A549 (cell line): ENCODE measurements around the gene ZNF600. TPM values are rescaled to one million over a fixed set of nuclear protein-coding genes. Genes with fewer than 3 reads are reported as not detected.

Experiments
- ATAC-seq, 2 experiments: fragments of 200-7000 bp in 1 of 2; fragments of >200 bp in 1 of 2; cut with Nextera tagmentation in 1 of 2; cut with Tn5 transposase in 1 of 2; 3 replicates each; pipeline versions ENCODE4 v1.8.0 to v1.9.1; 2018 to 2020; ENCODE audit warnings: mild to moderate bottlenecking in 1 of 2, moderate library complexity in 1 of 2
- CTCF ChIA-PET: fragments of 300-600 bp; sonication (Branson Sonifier 250); formaldehyde crosslinking; extraction: SDS; loops from one replicate; lab custom pipeline; 2021; ENCODE audit warnings: antibody characterized with exemption, inconsistent platforms; lab: Yijun Ruan, JAX
- POLR2A ChIA-PET: fragments of 350-600 bp; formaldehyde crosslinking; extraction: SDS; loops from one replicate; lab custom pipeline; 2021; ENCODE audit warnings: antibody characterized with exemption, inconsistent platforms; lab: Yijun Ruan, JAX
- DNase-seq, 2 experiments: peaks; one replicate each; pipeline versions ENCODE4 v3.0.0 to v3.0.0-alpha.2; 2011 to 2016; ENCODE audit warnings: low read depth in 1 of 2, low spot score in 1 of 2
- FAIRE-seq: peaks from 2 replicates; lab custom pipeline; 2011; peaks lifted over from hg19 to GRCh38; lab: Jason Lieb, UNC
- H3K27ac ChIP-seq, 2 experiments: fragments of >200 bp; sonication (Bioruptor Twin); formaldehyde crosslinking; 3 replicates each; pipeline ENCODE4 v1.5.1; 2016 to 2017
- H3K4me1 ChIP-seq: fragments of >200 bp; sonication (Bioruptor Twin); formaldehyde crosslinking; 3 replicates; pipeline ENCODE4 v1.6.1; 2016
- H3K4me2 ChIP-seq: fragments of >200 bp; sonication (Bioruptor Twin); formaldehyde crosslinking; 3 replicates; pipeline ENCODE4 v1.6.1; 2016
- H3K4me3 ChIP-seq: fragments of >200 bp; sonication (Bioruptor Twin); formaldehyde crosslinking; 3 replicates; pipeline ENCODE4 v1.5.1; 2016
- H3K9me3 ChIP-seq: fragments of >200 bp; sonication (Bioruptor Twin); formaldehyde crosslinking; 3 replicates; pipeline ENCODE4 v1.6.1; 2016
- BHLHE40 ChIP-seq: IDR thresholded peaks from 2 replicates; pipeline ENCODE4 v1.6.1; 2012; ENCODE audit warnings: low read depth, low read length, inconsistent platforms
- CBX8 ChIP-seq: fragments of 200-600 bp; sonication (generic); IDR thresholded peaks from 2 replicates; pipeline ENCODE4 v1.6.1; 2016
- CEBPB ChIP-seq, 2 experiments: fragments of >200 bp in 1 of 2; sonication (Bioruptor Twin) in 1 of 2; formaldehyde crosslinking in 1 of 2; IDR thresholded peaks; 2 replicates each; pipeline ENCODE4 v1.6.1; 2012 to 2016
- EHF ChIP-seq: fragments of 250-450 bp; sonication (Bioruptor Pico); IDR thresholded peaks from 2 replicates; pipeline ENCODE4 v1.5.0; 2020; ENCODE audit warnings: mild to moderate bottlenecking
- EHMT2 ChIP-seq: fragments of 200-600 bp; sonication (generic); IDR thresholded peaks from 2 replicates; pipeline ENCODE4 v1.6.1; 2016; ENCODE audit warnings: antibody characterized with exemption, low read depth, mild to moderate bottlenecking, moderate library complexity
- ELK1 ChIP-seq: fragments of 150-350 bp; IDR thresholded peaks from 2 replicates; pipeline ENCODE4 v1.6.1; 2014; ENCODE audit warnings: low read depth, mild to moderate bottlenecking, low read length
- FOSB ChIP-seq: fragments of 250-450 bp; sonication (Bioruptor Pico); IDR thresholded peaks from 2 replicates; pipeline ENCODE4 v1.5.0; 2020; ENCODE audit warnings: mild to moderate bottlenecking, moderate library complexity
- GATA3 ChIP-seq: IDR thresholded peaks from 2 replicates; pipeline ENCODE4 v1.6.1; 2012; ENCODE audit warnings: borderline replicate concordance
- HEYL ChIP-seq: fragments of 250-450 bp; sonication (Bioruptor Pico); IDR thresholded peaks from 2 replicates; pipeline ENCODE4 v1.8.0; 2021; ENCODE audit warnings: mild to moderate bottlenecking, moderate library complexity
- HMGXB4 ChIP-seq: fragments of 250-450 bp; sonication (Bioruptor Pico); IDR thresholded peaks from 2 replicates; pipeline ENCODE4 v1.5.0; 2021; ENCODE audit warnings: mild to moderate bottlenecking, moderate library complexity, borderline replicate concordance
- JUN ChIP-seq, 2 experiments: fragments of >200 bp; sonication (Bioruptor Twin); formaldehyde crosslinking; IDR thresholded peaks; 2 replicates in 1 of 2; 3 replicates in 1 of 2; pipeline ENCODE4 v1.6.1; 2016 to 2017
- JUNB ChIP-seq: fragments of >200 bp; sonication (Bioruptor Twin); formaldehyde crosslinking; IDR thresholded peaks from 2 replicates; pipeline ENCODE4 v1.6.1; 2016
- KDM1A ChIP-seq: fragments of 200-600 bp; sonication (generic); IDR thresholded peaks from 2 replicates; pipeline ENCODE4 v1.6.1; 2016; ENCODE audit warnings: low read depth, mild to moderate bottlenecking
- KDM5A ChIP-seq: fragments of 200-600 bp; sonication (generic); IDR thresholded peaks from 2 replicates; pipeline ENCODE4 v1.6.1; 2016; ENCODE audit warnings: antibody characterized with exemption, mild to moderate bottlenecking
- MAFK ChIP-seq: fragments of 450-650 bp; IDR thresholded peaks from 2 replicates; pipeline ENCODE4 v1.6.1; 2014; ENCODE audit not compliant: partially characterized antibody
- MAX ChIP-seq: IDR thresholded peaks from 2 replicates; pipeline ENCODE4 v1.6.1; 2012
- NPAS2 ChIP-seq: fragments of 250-450 bp; sonication (Bioruptor Pico); IDR thresholded peaks from 2 replicates; pipeline ENCODE4 v1.8.0; 2022; ENCODE audit warnings: mild to moderate bottlenecking, moderate library complexity, borderline replicate concordance
- NR3C1 ChIP-seq: fragments of >200 bp; sonication (Bioruptor Twin); formaldehyde crosslinking; IDR thresholded peaks from 3 replicates; pipeline ENCODE4 v1.6.1; 2017
- PHF8 ChIP-seq: fragments of 200-600 bp; sonication (generic); IDR thresholded peaks from 2 replicates; pipeline ENCODE4 v1.6.1; 2016; ENCODE audit warnings: low read depth, mild to moderate bottlenecking, antibody characterized with exemption, moderate library complexity, borderline replicate concordance
- POLR2AphosphoS2 ChIP-seq: conservative IDR thresholded peaks from 2 replicates; pipeline ENCODE4 v1.6.1; 2012; ENCODE audit warnings: low read length, improper control_type of control experiment, inconsistent platforms
- SREBF2 ChIP-seq: fragments of 450-650 bp; IDR thresholded peaks from 2 replicates; pipeline ENCODE4 v1.6.1; 2014; ENCODE audit warnings: mild to moderate bottlenecking, moderate library complexity
- ZFP36 ChIP-seq: fragments of 450-650 bp; IDR thresholded peaks from 2 replicates; pipeline ENCODE4 v1.6.1; 2014; ENCODE audit warnings: borderline replicate concordance; ENCODE audit not compliant: partially characterized antibody
- WGBS: methylation state at CpG from one replicate; pipeline ENCODE4 v1.1.6; 2017; ENCODE audit errors: missing lambda C conversion rate; 5-methylcytosine and 5-hydroxymethylcytosine counted together
- polyA plus RNA-seq, 4 experiments: library from polyadenylated mRNA; depleted of rRNA in 3 of 4; stranded (reverse); fragments of >200 nt; fragmentation: RNase III in 1 of 4; extraction: RNeasy Plus Mini Kit Qiagen cat#74134 plus additional on column Dnase treatment in 1 of 4; gene quantifications; 2 replicates in 3 of 4; 3 replicates in 1 of 4; pipeline ENCODE4 v1.2.3, GENCODE V29; 2011 to 2017
- TF ChIP-seq, protein P1 (sequence below): fragments of 200-600 bp; sonication (generic); IDR thresholded peaks from 2 replicates; pipeline ENCODE4 v1.6.1; 2016; ENCODE audit warnings: antibody characterized with exemption, mild to moderate bottlenecking, moderate library complexity
- TF ChIP-seq, protein P2 (sequence below): IDR thresholded peaks from 2 replicates; pipeline ENCODE4 v1.6.1; 2012; ENCODE audit warnings: low read depth, borderline replicate concordance
- TF ChIP-seq, protein P3 (sequence below): fragments of 250-450 bp; sonication (Bioruptor Pico); IDR thresholded peaks from 2 replicates; pipeline ENCODE4 v1.5.0; 2020; ENCODE audit warnings: low read depth, mild to moderate bottlenecking, moderate library complexity
- TF ChIP-seq, protein P4 (sequence below): IDR thresholded peaks from 2 replicates; pipeline ENCODE4 v1.6.1; 2012

The ZNF600 gene
- polyA plus RNA-seq, 2 of the 4 experiments (the other 2 are of a cell fraction), result 0.08 to 0.48 TPM

- no peak overlapping the region for H3K27ac ChIP-seq
- TF ChIP-seq SREBF2 (no peak), CEBPB (IDR thresholded peaks at IDR 0.05) (no peak), GATA3 (no peak), BHLHE40 (no peak), JUNB (no peak), FOSB (CRISPR knock-in tag) (no peak), NPAS2 (CRISPR knock-in tag) (no peak), KDM1A (no peak), HMGXB4 (CRISPR knock-in tag) (no peak), KDM5A (no peak), EHF (CRISPR knock-in tag) (no peak), POLR2AphosphoS2 (no peak), HEYL (CRISPR knock-in tag) (no peak), MAFK (no peak), ELK1 (no peak), NR3C1 (no peak)
- TF ChIP-seq, protein P1, sequence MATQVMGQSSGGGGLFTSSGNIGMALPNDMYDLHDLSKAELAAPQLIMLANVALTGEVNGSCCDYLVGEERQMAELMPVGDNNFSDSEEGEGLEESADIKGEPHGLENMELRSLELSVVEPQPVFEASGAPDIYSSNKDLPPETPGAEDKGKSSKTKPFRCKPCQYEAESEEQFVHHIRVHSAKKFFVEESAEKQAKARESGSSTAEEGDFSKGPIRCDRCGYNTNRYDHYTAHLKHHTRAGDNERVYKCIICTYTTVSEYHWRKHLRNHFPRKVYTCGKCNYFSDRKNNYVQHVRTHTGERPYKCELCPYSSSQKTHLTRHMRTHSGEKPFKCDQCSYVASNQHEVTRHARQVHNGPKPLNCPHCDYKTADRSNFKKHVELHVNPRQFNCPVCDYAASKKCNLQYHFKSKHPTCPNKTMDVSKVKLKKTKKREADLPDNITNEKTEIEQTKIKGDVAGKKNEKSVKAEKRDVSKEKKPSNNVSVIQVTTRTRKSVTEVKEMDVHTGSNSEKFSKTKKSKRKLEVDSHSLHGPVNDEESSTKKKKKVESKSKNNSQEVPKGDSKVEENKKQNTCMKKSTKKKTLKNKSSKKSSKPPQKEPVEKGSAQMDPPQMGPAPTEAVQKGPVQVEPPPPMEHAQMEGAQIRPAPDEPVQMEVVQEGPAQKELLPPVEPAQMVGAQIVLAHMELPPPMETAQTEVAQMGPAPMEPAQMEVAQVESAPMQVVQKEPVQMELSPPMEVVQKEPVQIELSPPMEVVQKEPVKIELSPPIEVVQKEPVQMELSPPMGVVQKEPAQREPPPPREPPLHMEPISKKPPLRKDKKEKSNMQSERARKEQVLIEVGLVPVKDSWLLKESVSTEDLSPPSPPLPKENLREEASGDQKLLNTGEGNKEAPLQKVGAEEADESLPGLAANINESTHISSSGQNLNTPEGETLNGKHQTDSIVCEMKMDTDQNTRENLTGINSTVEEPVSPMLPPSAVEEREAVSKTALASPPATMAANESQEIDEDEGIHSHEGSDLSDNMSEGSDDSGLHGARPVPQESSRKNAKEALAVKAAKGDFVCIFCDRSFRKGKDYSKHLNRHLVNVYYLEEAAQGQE, result no peak
- TF ChIP-seq, protein P2, sequence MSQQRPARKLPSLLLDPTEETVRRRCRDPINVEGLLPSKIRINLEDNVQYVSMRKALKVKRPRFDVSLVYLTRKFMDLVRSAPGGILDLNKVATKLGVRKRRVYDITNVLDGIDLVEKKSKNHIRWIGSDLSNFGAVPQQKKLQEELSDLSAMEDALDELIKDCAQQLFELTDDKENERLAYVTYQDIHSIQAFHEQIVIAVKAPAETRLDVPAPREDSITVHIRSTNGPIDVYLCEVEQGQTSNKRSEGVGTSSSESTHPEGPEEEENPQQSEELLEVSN, result no peak
- TF ChIP-seq, all 56 proteins: peak for 0
- Histone ChIP-seq H3K4me3 (no peak overlapping the region), H3K9me3 (peaks cover 37% of the 10 kb centered on the region), H3K4me1 (no peaks in the 10 kb centered on the region), H3K4me2 (no peak overlapping the region)
- DNase-seq, result no peak
- CTCF ChIA-PET, result no interaction called here
- no peak for FAIRE-seq
- POLR2A ChIA-PET, result no interaction called here
- ATAC-seq, result no peak
- 2% methylated on average over 3 of the region's 3 CpGs for WGBS
Measured at GRCh38 chr19:52742516-52742915, 44.1 kb downstream of the ZNF600 start.

DNA sequence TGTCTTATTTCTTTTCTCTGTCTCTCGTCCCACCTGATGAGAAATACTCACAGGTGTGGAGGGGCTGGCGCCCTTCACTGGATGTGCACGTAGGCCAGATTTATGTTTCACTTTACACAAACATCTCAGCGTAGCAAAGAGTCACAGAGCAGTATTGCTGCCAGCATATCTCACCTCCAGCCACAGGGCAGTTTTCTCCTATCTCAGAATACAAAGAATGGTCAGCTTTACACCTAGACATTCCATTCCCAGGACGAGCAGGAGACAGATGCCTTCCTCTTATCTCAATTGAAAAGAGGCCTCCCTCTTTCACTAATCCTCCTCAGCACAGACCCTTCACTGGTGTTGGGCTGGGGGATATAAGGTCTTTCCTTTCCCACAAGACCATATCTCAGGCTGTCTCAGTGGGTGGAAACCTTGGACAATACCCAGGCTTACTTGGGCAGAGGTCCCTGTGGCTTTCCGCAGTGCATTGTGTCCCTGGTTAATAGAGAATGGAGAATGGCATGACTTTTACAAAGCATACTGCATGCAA is 44.6 kb downstream of the ZNF600 start:
- no peak for FAIRE-seq
- TF ChIP-seq FOSB (CRISPR knock-in tag), result no peak
- TF ChIP-seq, protein P3, sequence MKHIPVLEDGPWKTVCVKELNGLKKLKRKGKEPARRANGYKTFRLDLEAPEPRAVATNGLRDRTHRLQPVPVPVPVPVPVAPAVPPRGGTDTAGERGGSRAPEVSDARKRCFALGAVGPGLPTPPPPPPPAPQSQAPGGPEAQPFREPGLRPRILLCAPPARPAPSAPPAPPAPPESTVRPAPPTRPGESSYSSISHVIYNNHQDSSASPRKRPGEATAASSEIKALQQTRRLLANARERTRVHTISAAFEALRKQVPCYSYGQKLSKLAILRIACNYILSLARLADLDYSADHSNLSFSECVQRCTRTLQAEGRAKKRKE (CRISPR knock-in tag), result no peak
- TF ChIP-seq MAX, result no peak
- TF ChIP-seq CBX8, result no peak
- no peak for TF ChIP-seq ZFP36
- TF ChIP-seq, protein P4, sequence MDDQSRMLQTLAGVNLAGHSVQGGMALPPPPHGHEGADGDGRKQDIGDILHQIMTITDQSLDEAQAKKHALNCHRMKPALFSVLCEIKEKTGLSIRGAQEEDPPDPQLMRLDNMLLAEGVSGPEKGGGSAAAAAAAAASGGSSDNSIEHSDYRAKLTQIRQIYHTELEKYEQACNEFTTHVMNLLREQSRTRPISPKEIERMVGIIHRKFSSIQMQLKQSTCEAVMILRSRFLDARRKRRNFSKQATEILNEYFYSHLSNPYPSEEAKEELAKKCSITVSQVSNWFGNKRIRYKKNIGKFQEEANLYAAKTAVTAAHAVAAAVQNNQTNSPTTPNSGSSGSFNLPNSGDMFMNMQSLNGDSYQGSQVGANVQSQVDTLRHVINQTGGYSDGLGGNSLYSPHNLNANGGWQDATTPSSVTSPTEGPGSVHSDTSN, result no peak
- no peak for TF ChIP-seq KDM5A
- TF ChIP-seq EHMT2, result no peak
- TF ChIP-seq JUN (IDR thresholded peaks at IDR 0.05), result no peak
- TF ChIP-seq HMGXB4 (CRISPR knock-in tag), result no peak
- no peak for TF ChIP-seq HEYL (CRISPR knock-in tag)
- no peak for TF ChIP-seq PHF8
- TF ChIP-seq, all 56 proteins: peak for 0
- peaks cover 37% of the 10 kb centered on the region for H3K9me3 ChIP-seq
- CTCF ChIA-PET, result no interaction called here
- POLR2A ChIA-PET, result no interaction called here
- H3K4me2 ChIP-seq, result no peak overlapping the region
- ATAC-seq (no peak), DNase-seq (no peak)
- 28% methylated on average over 6 of the region's 6 CpGs for WGBS
- H3K4me3 ChIP-seq, result no peak overlapping the region
- H3K4me1 ChIP-seq, result no peaks in the 10 kb centered on the region
- H3K27ac ChIP-seq, result no peak overlapping the region
